G401 (cell line): ENCODE measurements around the gene KRT4. TPM values are rescaled to one million over a fixed set of nuclear protein-coding genes. Genes with fewer than 3 reads are reported as not detected.
"Not testable (repeated sequence)": the region's sequence is repeated elsewhere in the genome, so short reads cannot be mapped to it uniquely, and the experiment has no call there.

Source experiments
- DNase-seq: peaks from one replicate; pipeline ENCODE4 v3.0.0-alpha.2; 2015; ENCODE audit warnings: low spot score
- in situ Hi-C: cut with HindIII; loops from 2 replicates; pipeline ENCODE4 v1.10.0; 2016; ENCODE audit warnings: low sequenced_read_pairs, mixed read lengths
- total RNA-seq: library from RNA; depleted of rRNA; stranded (reverse); fragments of >200 nt; shearing (Covaris generic); gene quantifications from 2 replicates; pipeline ENCODE4 v1.2.3, GENCODE V29; 2014; rRNA removed

KRT4 gene
- not detected in 2 replicates for total RNA-seq

GRCh38 chr12:52813885-52814709 lies at the start of gene KRT4:
Gene KRT4 (minus strand): TSS chr12:52814116. CDS start chr12:52814058, 58 bp downstream.
- in situ Hi-C loops: no loop called here
- DNase-seq: no peak

- in situ Hi-C loops: no loop called here
- no peak for DNase-seq
These were observed 48.1 kb upstream of the KRT4 start for GRCh38 chr12:52862023-52862422.

- DNase-seq: no peak
- in situ Hi-C loops: no loop called here
These were observed 47.6 kb upstream of the KRT4 start for GRCh38 chr12:52861511-52861910.

- DNase-seq: no peak
- in situ Hi-C loops: no loop called here
These were observed 46.3 kb upstream of the KRT4 start for GRCh38 chr12:52860102-52860823.

GRCh38 chr12:52857500-52857899 lies 43.6 kb upstream of the KRT4 start:
- in situ Hi-C loops: no loop called here

DNA sequence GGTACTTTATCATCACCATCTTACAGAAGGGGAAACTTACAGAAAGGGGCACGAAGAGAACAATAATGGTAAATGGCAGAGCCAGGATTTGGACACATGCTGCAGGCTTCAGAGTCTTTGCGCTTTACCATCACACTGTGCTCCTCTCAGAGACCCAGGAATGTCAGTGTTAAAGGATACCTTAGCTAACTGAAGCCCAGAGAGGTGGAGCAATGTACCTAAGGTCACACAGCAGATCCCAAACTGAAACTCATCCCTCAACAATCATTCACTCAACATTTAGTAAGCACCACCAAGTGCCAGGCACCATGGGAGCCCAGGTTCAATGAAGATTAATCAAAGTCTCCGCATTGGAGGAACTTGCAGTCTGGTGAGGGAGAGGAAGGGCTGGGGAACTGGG lies 42.9 kb upstream of the KRT4 start:
- no peak for DNase-seq
- in situ Hi-C loops: no loop called here

More at GRCh38 chr12:52857500-52857899, 43.6 kb upstream of the KRT4 start:
- DNase-seq: no peak

DNA sequence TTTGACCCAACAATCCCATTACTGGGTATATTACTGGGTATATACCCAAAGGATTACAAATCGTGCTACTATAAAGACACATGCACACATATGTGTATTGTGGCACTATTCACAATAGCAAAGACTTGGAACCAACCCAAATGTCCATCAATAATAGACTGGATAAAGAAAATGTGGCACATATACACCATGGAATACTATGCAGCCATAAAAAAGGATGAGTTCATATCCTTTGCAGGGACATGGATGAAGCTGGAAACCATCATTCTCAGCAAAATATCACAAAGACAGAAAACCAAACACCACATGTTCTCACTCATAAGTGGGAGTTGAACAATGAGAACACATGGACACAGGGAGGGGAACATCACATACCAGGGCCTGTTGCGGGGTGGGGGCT lies 42.2 kb upstream of the KRT4 start:
- DNase-seq, in situ Hi-C loops: not testable (repeated sequence)

- in situ Hi-C loops: no loop called here
These were observed 37.9 kb upstream of the KRT4 start for GRCh38 chr12:52851787-52852186.

DNA sequence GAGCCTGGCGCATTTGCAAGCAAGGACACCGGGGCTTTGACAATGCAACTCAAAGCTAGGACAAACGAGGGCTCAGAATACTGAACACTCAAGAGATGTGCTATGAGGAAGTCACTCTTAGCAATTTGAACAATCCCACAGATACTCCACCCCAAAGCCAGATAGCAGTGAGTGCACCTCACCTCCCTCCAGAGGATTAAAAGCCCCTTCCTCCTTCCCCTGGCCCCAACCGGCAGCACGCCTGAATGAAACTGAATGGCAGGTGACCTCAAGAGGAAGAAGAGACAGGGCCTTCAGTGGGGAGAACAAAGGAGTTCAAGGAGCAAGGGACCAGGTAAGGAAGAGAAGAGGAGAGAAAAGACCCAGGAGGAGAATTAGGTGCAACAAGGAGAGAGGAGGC lies 36.8 kb upstream of the KRT4 start:
- in situ Hi-C loops: no loop called here
- no peak for DNase-seq

More at GRCh38 chr12:52851787-52852186, 37.9 kb upstream of the KRT4 start:
- no peak for DNase-seq

- in situ Hi-C loops: no loop called here
- no peak for DNase-seq
These were observed 35.6 kb upstream of the KRT4 start for GRCh38 chr12:52849511-52849910.

DNA sequence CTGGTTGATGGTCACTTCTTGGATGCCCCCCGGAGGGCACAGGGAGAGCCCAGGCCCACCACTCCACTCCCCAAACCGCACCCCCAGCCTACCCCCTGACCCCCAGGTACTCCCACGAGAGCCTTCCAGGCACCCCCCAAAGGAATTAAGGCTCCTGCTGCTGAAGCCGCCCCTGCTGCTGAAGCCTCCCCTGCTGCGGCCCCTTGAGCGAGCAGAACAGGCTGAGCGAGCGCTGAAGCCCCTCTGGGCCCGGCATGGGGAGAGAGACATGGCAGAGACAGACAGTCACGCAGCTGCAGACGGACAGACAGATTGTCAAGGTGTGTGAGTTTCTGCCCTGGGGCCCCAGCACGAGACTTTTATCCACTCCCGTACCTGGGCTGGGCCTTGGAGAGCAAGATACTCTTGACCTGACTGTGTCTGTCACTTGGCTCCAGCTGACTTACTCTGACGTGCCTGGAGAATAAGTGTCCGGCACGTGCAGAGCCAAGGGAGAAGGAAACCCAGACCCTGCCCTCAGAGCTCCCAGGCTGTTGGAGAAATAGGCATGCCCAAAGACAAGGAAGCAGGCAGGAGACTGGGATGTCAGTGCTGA lies 34.8 kb upstream of the KRT4 start, which contains the start of gene KRT78:
Gene KRT78, minus strand, starts transcription at position 334 of the 595 bp plus-strand sequence. Its CDS starts 64 bp downstream, at position 270.
- in situ Hi-C loops: no loop called here
- no peak for DNase-seq

- no peak for DNase-seq
- in situ Hi-C loops: no loop called here
These were observed 33.6 kb upstream of the KRT4 start for GRCh38 chr12:52847335-52848102.

GRCh38 chr12:52846356-52846970 lies 32.5 kb upstream of the KRT4 start:
- in situ Hi-C loops: no loop called here
- no peak for DNase-seq

DNA sequence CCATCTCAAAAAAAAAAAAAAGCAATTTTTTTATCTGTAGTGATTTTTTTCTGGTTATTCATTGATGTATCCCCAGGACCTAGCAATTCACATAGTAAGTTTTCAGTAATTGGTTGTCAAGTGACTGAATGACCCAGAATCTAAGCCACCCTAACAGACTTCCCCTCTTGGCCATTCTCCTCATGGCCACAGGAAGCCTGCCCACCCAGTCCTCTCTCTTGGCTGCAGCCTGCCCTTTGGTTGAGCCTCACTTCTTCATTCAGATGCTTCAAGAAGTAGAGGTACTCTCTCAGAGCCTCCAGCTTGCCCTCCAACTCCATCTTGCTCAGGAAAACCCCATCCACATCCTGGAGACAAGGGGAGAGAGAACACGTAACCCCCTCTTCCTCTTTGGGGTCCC lies 32.0 kb upstream of the KRT4 start:
- in situ Hi-C loops: no loop called here
- no peak for DNase-seq

DNA sequence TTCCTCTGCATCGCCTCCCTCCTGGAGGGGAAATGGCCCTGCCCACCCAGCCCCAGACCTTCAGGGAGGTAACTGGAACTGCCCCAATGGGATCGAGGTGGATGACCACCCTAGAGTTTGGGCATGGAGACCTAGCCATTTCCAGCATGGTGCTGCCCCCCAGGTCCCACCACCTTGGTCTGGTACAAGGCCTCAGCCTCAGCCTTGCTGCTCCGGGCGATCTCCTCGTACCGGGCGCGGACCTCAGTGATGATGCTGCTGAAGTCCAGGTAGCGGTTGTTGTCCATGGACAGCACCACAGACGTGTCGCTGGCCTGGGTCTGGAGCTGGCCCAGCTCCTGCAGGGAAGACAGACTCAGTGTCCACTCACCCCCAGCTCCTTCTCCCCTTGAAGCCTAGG lies 30.5 kb upstream of the KRT4 start:
- in situ Hi-C loops: no loop called here
- DNase-seq: no peak

DNA sequence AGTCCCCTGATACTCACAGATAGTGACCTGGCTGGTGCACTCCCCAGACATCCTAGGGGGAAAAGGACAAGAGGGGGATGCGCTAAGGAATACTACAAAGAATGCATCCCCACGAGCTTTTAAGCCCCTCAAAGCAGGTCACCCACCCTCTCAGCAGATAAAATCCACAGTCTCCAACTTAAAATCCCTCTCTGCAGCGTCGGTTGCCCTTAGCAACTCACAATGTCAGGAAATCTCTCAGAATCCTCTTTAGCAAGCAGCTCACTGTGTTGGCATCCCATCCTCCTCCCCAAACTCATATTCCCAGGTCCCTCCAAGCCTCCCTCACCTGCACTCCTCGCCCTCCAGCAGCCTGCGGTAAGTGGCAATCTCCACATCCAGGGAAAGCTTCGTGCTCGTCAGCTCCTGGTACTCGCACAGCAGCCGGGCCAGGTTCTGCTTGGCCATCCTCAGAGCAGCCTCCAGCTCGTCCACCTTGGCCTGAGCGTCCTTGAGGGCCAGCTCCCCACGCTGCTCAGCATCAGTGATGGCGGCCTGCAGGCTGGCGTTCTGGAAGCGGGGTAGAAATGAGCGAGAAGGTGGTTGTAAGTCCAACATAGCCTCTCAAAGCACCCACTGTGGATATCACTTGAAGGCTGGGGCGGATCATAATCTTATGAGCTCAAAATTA lies 25.7 kb upstream of the KRT4 start:
- in situ Hi-C loops: no loop called here
- no peak for DNase-seq

DNA sequence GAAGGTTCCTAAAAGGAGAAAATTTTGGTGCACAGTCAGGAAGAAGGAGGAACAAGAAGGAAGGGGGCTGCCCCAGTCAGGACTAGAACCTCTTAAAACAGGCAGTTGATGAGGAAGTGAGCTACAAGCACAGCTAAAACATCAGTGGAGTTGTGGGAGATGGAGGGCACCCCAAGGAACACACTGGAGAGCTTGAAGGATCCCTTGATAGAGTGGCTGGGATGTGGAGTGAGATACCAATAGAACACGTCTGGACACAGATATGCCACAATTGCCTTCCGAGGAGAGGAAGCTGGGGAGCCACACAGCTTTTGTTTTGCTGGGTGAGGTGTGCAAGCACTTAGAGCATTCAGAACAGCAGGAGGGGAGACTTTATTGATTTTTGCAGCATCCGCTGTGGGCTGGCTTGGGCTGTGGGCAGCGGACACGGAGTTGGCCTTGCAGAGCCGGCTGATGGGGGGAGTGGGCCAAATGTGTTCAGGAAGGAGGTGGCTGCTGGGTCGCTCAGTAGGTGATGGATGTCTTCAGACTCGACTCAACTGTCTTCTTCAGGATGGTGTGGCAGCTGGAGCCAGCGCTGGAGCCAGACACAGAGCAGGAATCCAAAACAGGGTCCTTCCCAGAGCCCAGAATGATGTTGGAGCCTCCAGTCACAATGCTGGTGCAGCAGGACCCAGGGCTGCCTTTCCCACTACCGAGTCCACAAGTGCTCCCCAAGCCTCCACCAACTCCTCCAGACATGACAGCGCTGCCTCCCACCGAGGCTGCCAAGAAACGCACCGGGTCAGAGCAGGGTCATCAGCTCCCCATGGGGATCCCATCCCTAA lies 24.9 kb upstream of the KRT4 start:
- no peak for DNase-seq
- in situ Hi-C loops: no loop called here
